Bladder microvascular endothelial cell (primary cell): Measurements from ENCODE around the gene CHST13. TPM values are rescaled to one million over a fixed set of nuclear protein-coding genes. Genes with fewer than 3 reads are reported as not detected.

Experiments used
- total RNA-seq: library from RNA; depleted of rRNA; stranded (reverse); fragments of >200 nt; gene quantifications from 2 replicates; pipeline ENCODE4 v1.2.3, GENCODE V29; 2014

The CHST13 gene, protein sequence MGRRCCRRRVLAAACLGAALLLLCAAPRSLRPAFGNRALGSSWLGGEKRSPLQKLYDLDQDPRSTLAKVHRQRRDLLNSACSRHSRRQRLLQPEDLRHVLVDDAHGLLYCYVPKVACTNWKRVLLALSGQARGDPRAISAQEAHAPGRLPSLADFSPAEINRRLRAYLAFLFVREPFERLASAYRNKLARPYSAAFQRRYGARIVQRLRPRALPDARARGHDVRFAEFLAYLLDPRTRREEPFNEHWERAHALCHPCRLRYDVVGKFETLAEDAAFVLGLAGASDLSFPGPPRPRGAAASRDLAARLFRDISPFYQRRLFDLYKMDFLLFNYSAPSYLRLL
- not detected in 2 replicates for total RNA-seq

DNA sequence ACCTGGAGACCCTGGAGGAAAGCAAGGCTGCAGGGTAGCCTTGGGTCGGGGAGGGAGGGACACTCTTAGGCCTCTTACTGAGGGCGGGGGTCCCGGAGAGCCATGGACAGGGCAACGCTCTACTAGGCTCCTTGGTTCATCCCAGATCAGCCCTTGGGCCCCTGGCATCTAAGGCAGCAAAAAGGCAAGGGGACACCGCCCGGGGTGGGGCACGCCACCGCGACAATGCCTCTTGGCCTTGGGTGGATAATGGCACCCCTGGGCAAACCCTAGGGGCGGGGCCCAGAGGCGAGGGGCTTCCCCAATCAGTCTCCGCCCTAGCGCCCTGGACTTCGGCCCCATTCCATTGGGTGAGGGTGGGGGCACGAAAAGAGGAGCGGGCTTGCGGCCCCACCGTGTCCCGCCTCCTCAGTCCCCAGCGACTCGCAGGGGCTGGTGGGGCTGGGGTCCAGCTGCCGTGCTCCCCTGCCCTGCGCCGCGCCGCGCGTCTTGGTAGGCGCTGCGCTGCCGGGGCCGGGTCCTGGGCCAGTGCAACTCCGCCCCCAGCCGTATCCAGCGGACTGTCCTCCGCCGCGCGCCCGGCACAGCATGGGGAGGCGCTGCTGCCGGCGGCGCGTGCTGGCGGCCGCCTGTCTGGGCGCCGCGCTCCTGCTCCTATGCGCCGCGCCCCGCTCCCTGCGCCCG is at the start of gene CHST13:
Gene CHST13 (plus strand): TSS at position 411 of the 684 bp plus-strand sequence. CDS start 178 bp downstream, at position 589.

GRCh38 chr3:126475413-126476114 is 48.4 kb upstream of the CHST13 start, which contains the start of gene ZXDC:
ZXDC (minus strand) TSS chr3:126475891; CDS start chr3:126475865, 26 bp downstream.

DNA sequence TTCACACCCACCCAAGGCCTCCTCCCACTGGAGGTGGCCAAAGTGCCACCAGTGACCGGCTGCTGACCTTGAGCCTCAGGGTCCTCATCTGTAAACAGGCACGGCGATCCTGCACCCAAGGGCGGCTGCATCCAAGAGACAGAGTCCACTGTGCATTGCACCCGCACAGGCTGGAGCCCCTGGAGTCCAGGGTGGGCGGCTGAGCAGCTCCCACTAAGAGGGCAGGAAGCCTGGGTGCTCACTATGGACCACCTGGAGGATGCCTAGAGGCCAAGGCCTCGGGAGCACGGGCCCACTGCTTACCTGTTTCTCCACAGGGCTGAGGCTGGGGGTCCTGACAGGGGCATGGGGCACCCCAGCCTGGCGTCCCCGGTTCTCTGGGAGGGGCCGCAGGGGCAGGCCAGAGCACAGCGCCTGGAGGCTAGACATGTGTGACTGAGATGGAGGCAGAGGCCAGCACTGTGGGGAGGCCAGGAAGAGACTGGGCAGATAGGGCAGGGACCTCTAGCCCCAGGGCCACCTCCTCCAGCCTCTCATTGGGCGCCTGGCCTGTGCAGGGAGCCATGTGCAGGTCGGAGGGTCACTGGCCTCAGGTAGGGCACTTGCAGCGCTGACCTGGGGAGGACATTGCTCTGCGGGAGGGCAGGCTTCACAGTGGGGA is 6.5 kb upstream of the CHST13 start, which contains the start of gene UROC1:
Gene UROC1 (minus strand): TSS at position 483 of the 661 bp plus-strand sequence. CDS start 54 bp downstream, at position 429.

DNA sequence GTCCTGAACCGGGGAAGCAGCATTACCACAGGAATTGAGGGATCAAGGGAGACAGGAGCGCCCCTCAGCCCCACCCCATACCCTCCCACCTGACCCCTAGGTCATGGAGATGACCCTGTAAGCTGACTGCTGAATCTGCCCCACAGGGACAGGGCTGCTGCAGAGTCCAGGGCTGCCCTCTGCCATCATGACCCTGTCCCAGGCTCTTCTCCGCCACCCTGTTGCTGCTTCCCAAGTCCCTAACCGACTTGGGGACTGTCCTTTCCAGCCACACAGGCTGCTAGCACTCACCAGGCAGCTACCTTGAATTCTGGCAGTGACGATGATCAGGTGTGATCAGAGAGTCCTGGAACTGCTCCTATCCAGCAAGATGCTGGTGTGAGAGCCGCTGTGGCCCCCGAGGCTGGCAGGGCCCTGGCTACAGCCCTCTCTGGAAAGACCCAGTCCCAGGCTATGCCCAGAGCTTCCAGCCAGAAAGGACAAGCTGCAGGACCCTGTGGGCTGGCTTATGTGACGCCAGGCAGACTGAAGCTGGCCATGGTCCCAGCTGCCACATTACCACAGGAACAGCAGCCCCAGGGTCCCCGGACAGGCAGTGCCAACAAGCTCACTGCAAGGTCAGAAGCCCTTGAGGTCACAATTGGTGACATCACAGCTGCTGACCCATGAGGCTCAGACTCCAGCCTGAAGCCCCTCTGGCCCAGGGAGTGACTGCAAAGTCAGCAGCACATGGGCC is 34.5 kb downstream of the CHST13 start, which contains the start of gene C3orf22:
Gene C3orf22 (minus strand): TSS at position 597 of the 736 bp plus-strand sequence. CDS start 5,542 bp downstream, outside the sequence.

Other genes with a start within 250 kb of the CHST13 start
- gene KLF15, start 166.7 kb upstream of the CHST13 start, total RNA-seq = 0.49 and 1.7 TPM in 2 replicates
- gene CFAP100, start 129.2 kb upstream of the CHST13 start, total RNA-seq = not detected in 2 replicates
- gene ZXDC, start 48.3 kb upstream of the CHST13 start, total RNA-seq = 9.1 and 21.0 TPM in 2 replicates
- not detected in 2 replicates for gene UROC1, start 6.4 kb upstream of the CHST13 start, total RNA-seq
- gene C3orf22, start 34.8 kb downstream of the CHST13 start, total RNA-seq = not detected in 2 replicates
- gene TXNRD3, start 131.0 kb downstream of the CHST13 start, total RNA-seq = 6.6 and 9.1 TPM in 2 replicates
- 4.5 and 6.2 TPM in 2 replicates for gene CHCHD6, start 180.1 kb downstream of the CHST13 start, total RNA-seq